K562 treated with DMSO at 1 percent for 4 hours (cell line): ENCODE results near the gene RALBP1. TPM values are rescaled to one million over a fixed set of nuclear protein-coding genes. Genes with fewer than 3 reads are reported as not detected.

ENCODE experiments used
- total RNA-seq: library from RNA; unstranded; fragments of 300-600 nt; gene quantifications from 2 replicates; pipeline ENCODE4 v1.2.3, GENCODE V29; 2022; ENCODE audit not compliant: insufficient read depth

Gene RALBP1
- 41.8 and 45.1 TPM in 2 replicates for total RNA-seq

DNA sequence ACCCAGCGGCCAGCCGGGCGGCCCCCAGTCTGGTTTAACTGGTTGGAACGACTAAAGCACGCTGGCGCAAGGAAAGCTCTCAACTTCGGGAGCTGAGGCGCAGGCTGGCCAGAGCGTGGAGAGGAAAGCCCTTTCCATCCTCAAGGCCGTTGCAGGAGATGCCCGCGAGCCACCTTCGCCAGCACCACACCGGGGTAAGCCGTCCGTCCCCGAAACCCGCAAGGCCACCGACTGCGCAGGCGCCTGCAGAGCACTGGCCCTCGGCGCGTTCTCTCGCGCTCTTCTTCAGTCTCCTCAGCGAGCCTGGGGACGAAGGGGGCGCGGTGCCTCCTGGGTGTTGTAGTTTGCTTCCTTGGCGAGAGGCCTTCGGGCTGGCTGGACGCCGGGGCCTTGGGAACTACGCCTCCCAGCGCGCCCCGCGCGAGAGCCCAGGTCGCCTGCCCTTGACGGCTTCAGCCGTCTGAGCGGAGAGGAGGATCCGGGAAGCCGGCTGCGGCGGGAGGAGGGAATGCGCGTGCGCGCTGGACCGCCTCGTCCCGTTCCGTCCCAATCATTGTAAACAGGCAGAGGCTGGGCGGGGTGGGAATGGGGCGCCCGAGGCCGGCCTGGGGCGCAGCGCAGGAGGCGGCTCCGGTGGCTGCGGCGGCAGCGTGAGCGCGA, at the start of gene RALBP1:
Gene RALBP1 (plus strand): TSS at position 531 of the 660 bp plus-strand sequence. CDS start 37,533 bp downstream, outside the sequence.

Other genes with a start within 250 kb of the RALBP1 start
- gene TWSG1, start 140.7 kb upstream of the RALBP1 start, total RNA-seq = 34.5 and 41.8 TPM in 2 replicates
- 17.4 and 23.0 TPM in 2 replicates for gene PPP4R1, start 139.0 kb downstream of the RALBP1 start, total RNA-seq
- gene RAB31, start 232.8 kb downstream of the RALBP1 start, total RNA-seq = 18.2 and 19.1 TPM in 2 replicates